ENCODE data around the gene NBAS. TPM values are rescaled to one million over a fixed set of nuclear protein-coding genes. Genes with fewer than 3 reads are reported as not detected.

NBAS gene
- total RNA-seq, 1 experiment from 2014 or later = 28.9 TPM

GRCh38 chr2:15602393-15602792 is 41.3 kb upstream of the NBAS start:
- Histone ChIP-seq H3K9me3 (ENCODE audit: insufficient read depth, low read depth) (no peaks in the 10 kb centered on the region), H3F3A (ENCODE audit: insufficient read depth, low read depth) (no peaks in the 10 kb centered on the region), H3K9me2 (ENCODE audit: insufficient read depth) (no peaks in the 10 kb centered on the region), H3K4me2 (no peak overlapping the region), H3K79me2 (ENCODE audit: low read depth) (no peaks in the 10 kb centered on the region), H3K36me3 (ENCODE audit: low read depth) (peaks cover 83% of the 10 kb centered on the region), H3K4me3 (no peak overlapping the region), H2AFZ (no peak overlapping the region), H3K4me1 (replicated peaks; ENCODE audit: insufficient read depth) (no peaks in the 10 kb centered on the region), H3K27me3 (ENCODE audit: insufficient read depth, low read depth) (no peaks in the 10 kb centered on the region), H3K27ac (no peak overlapping the region), H4K20me1 (ENCODE audit: insufficient read depth) (peaks cover 8% of the 10 kb centered on the region; the same call in 1 of the 2 replicates)
- intact Hi-C loops (cut with micrococcal nuclease; ENCODE audit: unreplicated experiment) = no loop called here
- TF ChIP-seq EZH2 (IDR thresholded peaks at IDR 0.05; ENCODE audit: low read depth) = no peak
- TF ChIP-seq, protein P1, sequence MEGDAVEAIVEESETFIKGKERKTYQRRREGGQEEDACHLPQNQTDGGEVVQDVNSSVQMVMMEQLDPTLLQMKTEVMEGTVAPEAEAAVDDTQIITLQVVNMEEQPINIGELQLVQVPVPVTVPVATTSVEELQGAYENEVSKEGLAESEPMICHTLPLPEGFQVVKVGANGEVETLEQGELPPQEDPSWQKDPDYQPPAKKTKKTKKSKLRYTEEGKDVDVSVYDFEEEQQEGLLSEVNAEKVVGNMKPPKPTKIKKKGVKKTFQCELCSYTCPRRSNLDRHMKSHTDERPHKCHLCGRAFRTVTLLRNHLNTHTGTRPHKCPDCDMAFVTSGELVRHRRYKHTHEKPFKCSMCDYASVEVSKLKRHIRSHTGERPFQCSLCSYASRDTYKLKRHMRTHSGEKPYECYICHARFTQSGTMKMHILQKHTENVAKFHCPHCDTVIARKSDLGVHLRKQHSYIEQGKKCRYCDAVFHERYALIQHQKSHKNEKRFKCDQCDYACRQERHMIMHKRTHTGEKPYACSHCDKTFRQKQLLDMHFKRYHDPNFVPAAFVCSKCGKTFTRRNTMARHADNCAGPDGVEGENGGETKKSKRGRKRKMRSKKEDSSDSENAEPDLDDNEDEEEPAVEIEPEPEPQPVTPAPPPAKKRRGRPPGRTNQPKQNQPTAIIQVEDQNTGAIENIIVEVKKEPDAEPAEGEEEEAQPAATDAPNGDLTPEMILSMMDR (conservative IDR thresholded peaks at IDR 0.05) = no peak
- ChIA-PET POLR2A (ENCODE audit: unreplicated experiment) (no interaction called here), CTCF (no interaction called here)
- BruUV-seq (replicated peaks) = no TSS peak
- no peak for DNase-seq

GRCh38 chr2:15601681-15602080 is 40.5 kb upstream of the NBAS start:
- no peaks in the 10 kb centered on the region for H3K27me3 ChIP-seq (ENCODE audit: insufficient read depth, low read depth)
- BruUV-seq (replicated peaks) = no TSS peak
- no peak for TF ChIP-seq EZH2 (IDR thresholded peaks at IDR 0.05; ENCODE audit: low read depth)
- TF ChIP-seq, protein P1 (conservative IDR thresholded peaks at IDR 0.05) = no peak
- no peaks in the 10 kb centered on the region for H3F3A ChIP-seq (ENCODE audit: insufficient read depth, low read depth)
- no peak overlapping the region for H3K27ac ChIP-seq
- DNase-seq = no peak
- POLR2A ChIA-PET (ENCODE audit: unreplicated experiment) = no interaction called here
- no peak overlapping the region for H2AFZ ChIP-seq
- CTCF ChIA-PET = no interaction called here
- no peak overlapping the region for H3K4me2 ChIP-seq
- H3K36me3 ChIP-seq (ENCODE audit: low read depth) = peaks cover 83% of the 10 kb centered on the region
- no peaks in the 10 kb centered on the region for H3K79me2 ChIP-seq (ENCODE audit: low read depth)
- no peak overlapping the region for H3K4me3 ChIP-seq
- no peaks in the 10 kb centered on the region for H3K4me1 ChIP-seq (replicated peaks; ENCODE audit: insufficient read depth)
- peaks cover 13% of the 10 kb centered on the region for H4K20me1 ChIP-seq (ENCODE audit: insufficient read depth)
- H3K9me3 ChIP-seq (ENCODE audit: insufficient read depth, low read depth) = no peaks in the 10 kb centered on the region
- intact Hi-C loops (cut with micrococcal nuclease; ENCODE audit: unreplicated experiment) = no loop called here
- no peaks in the 10 kb centered on the region for H3K9me2 ChIP-seq (ENCODE audit: insufficient read depth)

- CTCF ChIA-PET = no interaction called here
- intact Hi-C loops (cut with micrococcal nuclease; ENCODE audit: unreplicated experiment) = no loop called here
- no peaks in the 10 kb centered on the region for H3K4me1 ChIP-seq (replicated peaks; ENCODE audit: insufficient read depth)
- no peak overlapping the region for H3K27ac ChIP-seq
- H3K36me3 ChIP-seq (ENCODE audit: low read depth) = peaks cover 82% of the 10 kb centered on the region
- no peak overlapping the region for H2AFZ ChIP-seq
- H3K9me3 ChIP-seq (ENCODE audit: insufficient read depth, low read depth) = no peaks in the 10 kb centered on the region
- H3F3A ChIP-seq (ENCODE audit: insufficient read depth, low read depth) = no peaks in the 10 kb centered on the region
- TF ChIP-seq EZH2 (IDR thresholded peaks at IDR 0.05; ENCODE audit: low read depth) = no peak
- TF ChIP-seq, protein P1 (conservative IDR thresholded peaks at IDR 0.05) = no peak
- DNase-seq = no peak
- no peak overlapping the region for H3K4me3 ChIP-seq
- peaks cover 14% of the 10 kb centered on the region for H4K20me1 ChIP-seq (ENCODE audit: insufficient read depth)
- no TSS peak for BruUV-seq (replicated peaks)
- no peaks in the 10 kb centered on the region for H3K9me2 ChIP-seq (ENCODE audit: insufficient read depth)
- no peak overlapping the region for H3K4me2 ChIP-seq
- no peaks in the 10 kb centered on the region for H3K27me3 ChIP-seq (ENCODE audit: insufficient read depth, low read depth)
- peaks cover 1% of the 10 kb centered on the region; the same call in 1 of the 2 replicates for H3K79me2 ChIP-seq (ENCODE audit: low read depth)
- POLR2A ChIA-PET (ENCODE audit: unreplicated experiment) = no interaction called here
Observed at GRCh38 chr2:15599994-15600393, 38.9 kb upstream of the NBAS start.
